ENCODE results near the gene KISS1.
A peak's percentile ranks its signal among the peaks of the same experiment; 100 is the strongest.

The KISS1 gene

GRCh38 chr1:204155881-204156280, 40.4 kb downstream of the KISS1 start (continued):
- TF ChIP-seq ZNF623 (tag by site-specific recombination; IDR thresholded peaks at IDR 0.05) (no peak), ZSCAN18 (tag by site-specific recombination; IDR thresholded peaks at IDR 0.05) (no peak)

GRCh38 chr1:204154568-204155255, 41.6 kb downstream of the KISS1 start:
- Histone ChIP-seq H3K27ac (ENCODE audit: extremely low read depth, low read depth, low read length) (no peak overlapping the region), H3K4me1 (ENCODE audit: control insufficient read depth, insufficient read depth, low read length) (peaks cover 3% of the 10 kb centered on the region), H3K4me3 (ENCODE audit: low read depth, low read length) (no peak overlapping the region), H3K36me3 (ENCODE audit: control insufficient read depth in 2 of 2, insufficient read depth in 1 of 2, low read length in 2 of 2) (no peaks in the 10 kb centered on the region), H3K9me3 (ENCODE audit: control insufficient read depth, insufficient read depth, low read depth, low read length) (no peaks in the 10 kb centered on the region)
- ChIA-PET POLR2A (no interaction called here), CTCF (interaction anchor here (0.6 to 1.4 kb wide), 5 partner anchors 8 to 217 kb away, joined by 3 to 5 read pairs (median 3); no protein-coding TSS in a partner anchor)
- TF ChIP-seq ZNF561 (tag by site-specific recombination; IDR thresholded peaks at IDR 0.05; ENCODE audit: borderline replicate concordance) (no peak), SCRT2 (tag by site-specific recombination; IDR thresholded peaks at IDR 0.05) (peak; percentile 66), ZNF785 (tag by site-specific recombination; IDR thresholded peaks at IDR 0.05) (no peak)

- H3K27ac ChIP-seq (ENCODE audit: extremely low read depth, low read depth, low read length): no peak overlapping the region
- no peak for TF ChIP-seq FEZF1 (tag by site-specific recombination; IDR thresholded peaks at IDR 0.05)
- no peak for TF ChIP-seq ZNF184 (tag by site-specific recombination; IDR thresholded peaks at IDR 0.05)
- TF ChIP-seq ZBTB49 (tag by site-specific recombination; IDR thresholded peaks at IDR 0.05; ENCODE audit: low read depth): no peak
- TF ChIP-seq ZNF660 (tag by site-specific recombination; IDR thresholded peaks at IDR 0.05): no peak
- TF ChIP-seq GFI1B (tag by site-specific recombination; IDR thresholded peaks at IDR 0.05): no peak
- no peak for TF ChIP-seq YY2 (tag by site-specific recombination; IDR thresholded peaks at IDR 0.05)
- no peak for TF ChIP-seq ZNF416 (tag by site-specific recombination; IDR thresholded peaks at IDR 0.05)
- TF ChIP-seq ZNF560 (tag by site-specific recombination; IDR thresholded peaks at IDR 0.05; ENCODE audit: borderline replicate concordance): no peak
- TF ChIP-seq CTCF (tag by site-specific recombination; IDR thresholded peaks at IDR 0.05): no peak
- no peak for TF ChIP-seq ZNF248 (tag by site-specific recombination; IDR thresholded peaks at IDR 0.05)
- H3K4me3 ChIP-seq (ENCODE audit: low read depth, low read length): no peak overlapping the region
- H3K4me1 ChIP-seq (ENCODE audit: control insufficient read depth, insufficient read depth, low read length): peaks cover 3% of the 10 kb centered on the region
- H3K36me3 ChIP-seq (ENCODE audit: control insufficient read depth in 2 of 2, insufficient read depth in 1 of 2, low read length in 2 of 2): no peaks in the 10 kb centered on the region
- no peaks in the 10 kb centered on the region for H3K9me3 ChIP-seq (ENCODE audit: control insufficient read depth, insufficient read depth, low read depth, low read length)
- POLR2A ChIA-PET: no interaction called here
- CTCF ChIA-PET: interaction anchor here (1.0 to 2.1 kb wide), 3 partner anchors 10 to 51 kb away, joined by 3 to 9 read pairs (median 3); no protein-coding TSS in a partner anchor
Observed at GRCh38 chr1:204153667-204154066, 42.6 kb downstream of the KISS1 start.
